Measurements from ENCODE around the gene MESP2.

DNA sequence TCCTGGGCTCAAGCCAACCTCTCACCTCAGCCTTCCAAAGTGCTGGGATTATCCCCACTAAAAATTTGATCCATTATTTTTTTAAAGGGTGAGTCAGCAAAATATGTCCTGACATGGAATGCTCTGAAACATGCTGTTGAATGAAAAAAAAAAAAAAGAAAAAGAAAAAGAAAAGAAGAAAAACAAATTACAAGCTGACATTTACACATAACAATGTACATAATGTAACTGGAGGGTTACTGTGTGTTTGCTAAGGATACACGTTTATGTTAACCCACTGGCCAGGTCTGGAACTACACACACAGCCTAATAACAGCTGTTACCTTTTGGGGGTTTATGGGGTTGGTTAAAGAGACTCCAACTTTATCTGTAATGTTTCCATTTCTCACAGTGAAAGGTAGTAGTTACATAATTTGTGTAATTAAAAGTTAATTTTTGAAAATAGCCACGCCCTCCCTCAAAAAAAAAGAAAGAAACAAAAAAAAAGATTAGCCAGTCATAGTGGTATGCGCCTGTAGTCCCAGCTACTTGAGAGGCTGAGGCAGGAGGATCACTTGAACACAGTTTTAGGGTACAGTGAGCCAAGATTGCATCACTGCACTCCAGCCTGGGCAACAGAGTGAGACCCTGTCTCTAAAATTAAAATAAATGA, 3.1 kb upstream of the MESP2 start:
- no peak for TF ChIP-seq CTCF (IDR thresholded peaks at IDR 0.05)
- no peak for TF ChIP-seq POLR2A (IDR thresholded peaks at IDR 0.05)
